Measurements from ENCODE around the gene MMP25.
"Not testable (repeated sequence)": the region's sequence is repeated elsewhere in the genome, so short reads cannot be mapped to it uniquely, and the experiment has no call there.

Gene MMP25

GRCh38 chr16:3074860-3075522 is 28.6 kb downstream of the MMP25 start:
- DNase-seq: no peak

- DNase-seq: no peak
These were observed 29.2 kb downstream of the MMP25 start for GRCh38 chr16:3075523-3075915.

GRCh38 chr16:3075946-3076345 is 29.6 kb downstream of the MMP25 start:
- not testable (repeated sequence) for DNase-seq

GRCh38 chr16:3076577-3076976 is 30.2 kb downstream of the MMP25 start:
- no peak for DNase-seq

GRCh38 chr16:3080024-3080423 is 33.7 kb downstream of the MMP25 start:
- DNase-seq: no peak

GRCh38 chr16:3081957-3082356 is 35.6 kb downstream of the MMP25 start:
- not testable (repeated sequence) for DNase-seq

- not testable (repeated sequence) for DNase-seq
These were observed 37.0 kb downstream of the MMP25 start for GRCh38 chr16:3083408-3083807.

GRCh38 chr16:3084491-3084890 is 38.1 kb downstream of the MMP25 start:
- DNase-seq: no peak

GRCh38 chr16:3084969-3085670 is 38.8 kb downstream of the MMP25 start:
- no peak for DNase-seq

- DNase-seq: no peak
These were observed 39.7 kb downstream of the MMP25 start for GRCh38 chr16:3085868-3086595.

GRCh38 chr16:3086596-3087242 is 40.4 kb downstream of the MMP25 start:
- no peak for DNase-seq

- DNase-seq: no peak
These were observed 41.2 kb downstream of the MMP25 start for GRCh38 chr16:3087243-3088235.

- DNase-seq: no peak
These were observed 42.1 kb downstream of the MMP25 start for GRCh38 chr16:3088450-3088849.

- no peak for DNase-seq
These were observed 42.8 kb downstream of the MMP25 start for GRCh38 chr16:3088925-3089716.

GRCh38 chr16:3089717-3090592 is 43.6 kb downstream of the MMP25 start:
- DNase-seq: no peak

- no peak for DNase-seq
These were observed 45.2 kb downstream of the MMP25 start for GRCh38 chr16:3091551-3091950.

GRCh38 chr16:3092501-3092941 is 46.2 kb downstream of the MMP25 start:
- no peak for DNase-seq

GRCh38 chr16:3094289-3095027 is 48.1 kb downstream of the MMP25 start:
- no peak for DNase-seq

- DNase-seq: no peak
These were observed 49.5 kb downstream of the MMP25 start for GRCh38 chr16:3095869-3096268.
